ENCODE results near the gene FXYD4.
"Not testable (repeated sequence)": the region's sequence is repeated elsewhere in the genome, so short reads cannot be mapped to it uniquely, and the experiment has no call there.

Gene FXYD4

GRCh38 chr10:43371418-43371817, at the start of gene FXYD4:
Gene FXYD4, plus strand, starts transcription at chr10:43371636. Its CDS starts 2,111 bp downstream, at chr10:43373747.
- no peak for DNase-seq (ENCODE audit: low read depth)

- DNase-seq (ENCODE audit: low read depth) = no peak
Measured at GRCh38 chr10:43322331-43322730, 49.1 kb upstream of the FXYD4 start.

- DNase-seq (ENCODE audit: low read depth) = peak; percentile 23
Measured at GRCh38 chr10:43322769-43323168, 48.7 kb upstream of the FXYD4 start.

GRCh38 chr10:43323245-43323644, 48.2 kb upstream of the FXYD4 start:
- no peak for DNase-seq (ENCODE audit: low read depth)

GRCh38 chr10:43324876-43325275, 46.6 kb upstream of the FXYD4 start:
- no peak for DNase-seq (ENCODE audit: low read depth)

- no peak for DNase-seq (ENCODE audit: low read depth)
Measured at GRCh38 chr10:43327171-43327570, 44.3 kb upstream of the FXYD4 start.

GRCh38 chr10:43327986-43328385, 43.5 kb upstream of the FXYD4 start:
- no peak for DNase-seq (ENCODE audit: low read depth)

GRCh38 chr10:43328810-43329209, 42.6 kb upstream of the FXYD4 start:
- DNase-seq (ENCODE audit: low read depth) = not testable (repeated sequence)

- DNase-seq (ENCODE audit: low read depth) = not testable (repeated sequence)
Measured at GRCh38 chr10:43329246-43329885, 42.1 kb upstream of the FXYD4 start.

GRCh38 chr10:43330049-43330823, 41.2 kb upstream of the FXYD4 start:
- DNase-seq (ENCODE audit: low read depth) = not testable (repeated sequence)

GRCh38 chr10:43330824-43331127, 40.7 kb upstream of the FXYD4 start:
- DNase-seq (ENCODE audit: low read depth) = not testable (repeated sequence)

GRCh38 chr10:43333653-43334052, 37.8 kb upstream of the FXYD4 start:
- no peak for DNase-seq (ENCODE audit: low read depth)

GRCh38 chr10:43336061-43336460, 35.4 kb upstream of the FXYD4 start:
- no peak for DNase-seq (ENCODE audit: low read depth)

GRCh38 chr10:43336641-43337318, 34.7 kb upstream of the FXYD4 start:
- DNase-seq (ENCODE audit: low read depth) = no peak

GRCh38 chr10:43337536-43337935, 33.9 kb upstream of the FXYD4 start:
- not testable (repeated sequence) for DNase-seq (ENCODE audit: low read depth)

- no peak for DNase-seq (ENCODE audit: low read depth)
Measured at GRCh38 chr10:43338117-43338516, 33.3 kb upstream of the FXYD4 start.

- DNase-seq (ENCODE audit: low read depth) = no peak
Measured at GRCh38 chr10:43339136-43339535, 32.3 kb upstream of the FXYD4 start.

GRCh38 chr10:43340101-43340500, 31.3 kb upstream of the FXYD4 start:
- DNase-seq (ENCODE audit: low read depth) = no peak

GRCh38 chr10:43340619-43341018, 30.8 kb upstream of the FXYD4 start:
- DNase-seq (ENCODE audit: low read depth) = no peak

GRCh38 chr10:43341450-43341849, 30.0 kb upstream of the FXYD4 start:
- DNase-seq (ENCODE audit: low read depth) = no peak

GRCh38 chr10:43342279-43343125, 28.9 kb upstream of the FXYD4 start:
- no peak for DNase-seq (ENCODE audit: low read depth)

GRCh38 chr10:43343126-43343525, 28.3 kb upstream of the FXYD4 start:
- DNase-seq (ENCODE audit: low read depth) = no peak

All from non-pigmented ciliary epithelial cell (primary cell).